ENCODE measurements around the gene LHX3. TPM values are rescaled to one million over a fixed set of nuclear protein-coding genes. Genes with fewer than 3 reads are reported as not detected.

The LHX3 gene
- total RNA-seq, 2 experiments from 2014 or later, result not detected

GRCh38 chr9:136211441-136212344, 6.8 kb upstream of the LHX3 start:
- POLR2A ChIA-PET, result no interaction called here
- CTCF ChIA-PET, result no interaction called here

- CTCF ChIA-PET, result no interaction called here
- POLR2A ChIA-PET, result no interaction called here
Measured at GRCh38 chr9:136211006-136211405, 6.1 kb upstream of the LHX3 start.

- POLR2A ChIA-PET, result no interaction called here
- CTCF ChIA-PET, result interaction anchor here (1.4 kb wide), 1 partner anchor 15 kb away, joined by 3 read pairs; no protein-coding TSS in a partner anchor
Measured at GRCh38 chr9:136210276-136210675, 5.3 kb upstream of the LHX3 start.

GRCh38 chr9:136209786-136210185, 4.9 kb upstream of the LHX3 start:
- POLR2A ChIA-PET, result no interaction called here
- CTCF ChIA-PET, result interaction anchor here (1.4 kb wide), 1 partner anchor 16 kb away, joined by 3 read pairs; no protein-coding TSS in a partner anchor

GRCh38 chr9:136209232-136209631, 4.3 kb upstream of the LHX3 start:
- ChIA-PET POLR2A (no interaction called here), CTCF (interaction anchor here (1.4 kb wide), 1 partner anchor 16 kb away, joined by 3 read pairs; no protein-coding TSS in a partner anchor)

GRCh38 chr9:136208675-136209074, 3.7 kb upstream of the LHX3 start:
- ChIA-PET POLR2A (no interaction called here), CTCF (no interaction called here)

- POLR2A ChIA-PET, result no interaction called here
- CTCF ChIA-PET, result no interaction called here
Measured at GRCh38 chr9:136207616-136208015, 2.7 kb upstream of the LHX3 start.

GRCh38 chr9:136206602-136207275, 1.8 kb upstream of the LHX3 start:
- POLR2A ChIA-PET, result no interaction called here
- CTCF ChIA-PET, result interaction anchor here (1.3 kb wide), 1 partner anchor 61 kb away, joined by 3 read pairs; no protein-coding TSS in a partner anchor

- CTCF ChIA-PET, result interaction anchor here (1.3 kb wide), 1 partner anchor 62 kb away, joined by 3 read pairs; no protein-coding TSS in a partner anchor
- POLR2A ChIA-PET, result interaction anchor here (0.6 kb wide), 1 partner anchor 62 kb away, joined by 5 read pairs; no protein-coding TSS in a partner anchor
Measured at GRCh38 chr9:136205707-136205992, 722 bp upstream of the LHX3 start.

GRCh38 chr9:136204145-136204805, 653 bp downstream of the LHX3 start:
- CTCF ChIA-PET, result interaction anchor here (0.9 kb wide), 1 partner anchor 79 kb away, joined by 3 read pairs; no protein-coding TSS in a partner anchor
- POLR2A ChIA-PET, result no interaction called here

GRCh38 chr9:136203408-136204144, 1.4 kb downstream of the LHX3 start:
- CTCF ChIA-PET, result interaction anchor here (0.9 kb wide), 1 partner anchor 80 kb away, joined by 3 read pairs; no protein-coding TSS in a partner anchor

GRCh38 chr9:136202454-136203407, 2.2 kb downstream of the LHX3 start:
- CTCF ChIA-PET, result interaction anchor here (0.9 kb wide), 1 partner anchor 15 kb away, joined by 3 read pairs; no protein-coding TSS in a partner anchor
- POLR2A ChIA-PET, result interaction anchor here (0.6 kb wide), 1 partner anchor 14 kb away, joined by 10 read pairs; no protein-coding TSS in a partner anchor

More at GRCh38 chr9:136203408-136204144, 1.4 kb downstream of the LHX3 start:
- POLR2A ChIA-PET, result interaction anchor here (0.6 kb wide), 1 partner anchor 15 kb away, joined by 10 read pairs; no protein-coding TSS in a partner anchor

- ChIA-PET POLR2A (no interaction called here), CTCF (interaction anchor here (0.9 kb wide), 1 partner anchor 16 kb away, joined by 3 read pairs; no protein-coding TSS in a partner anchor)
Measured at GRCh38 chr9:136201609-136202453, 3.1 kb downstream of the LHX3 start.

GRCh38 chr9:136201174-136201573, 3.8 kb downstream of the LHX3 start:
- CTCF ChIA-PET, result no interaction called here
- POLR2A ChIA-PET, result no interaction called here

- ChIA-PET CTCF (no interaction called here), POLR2A (no interaction called here)
Measured at GRCh38 chr9:136200424-136200823, 4.5 kb downstream of the LHX3 start.

- ChIA-PET CTCF (no interaction called here), POLR2A (no interaction called here)
Measured at GRCh38 chr9:136199391-136200288, 5.3 kb downstream of the LHX3 start.

All from activated CD8-positive, alpha-beta memory T cell treated with anti-CD3 and anti-CD28 coated beads for 36 hours (primary cell).